GM10248 (cell line): ENCODE measurements around the gene ERP44.

Experiments
- CTCF ChIA-PET: fragments of 300-600 bp; sonication (Branson Sonifier 250); formaldehyde crosslinking; extraction: SDS; loops from one replicate; lab custom pipeline; 2021; ENCODE audit warnings: antibody characterized with exemption; lab: Yijun Ruan, JAX
- POLR2A ChIA-PET: fragments of 350-650 bp; sonication (Branson Sonifier 250); formaldehyde crosslinking; extraction: SDS; loops from one replicate; lab custom pipeline; 2020; ENCODE audit warnings: antibody characterized with exemption; lab: Yijun Ruan, JAX
- DNase-seq: peaks from one replicate; pipeline ENCODE4 v3.0.0; 2012; ENCODE audit errors: extremely low spot score
- TF ChIP-seq, protein P1 (sequence below): IDR thresholded peaks from 2 replicates; pipeline ENCODE4 v1.5.1; 2012; ENCODE audit warnings: mild to moderate bottlenecking, low read depth; ENCODE audit errors: extremely low read depth, missing control alignments, control extremely low read depth

ERP44 gene

DNA sequence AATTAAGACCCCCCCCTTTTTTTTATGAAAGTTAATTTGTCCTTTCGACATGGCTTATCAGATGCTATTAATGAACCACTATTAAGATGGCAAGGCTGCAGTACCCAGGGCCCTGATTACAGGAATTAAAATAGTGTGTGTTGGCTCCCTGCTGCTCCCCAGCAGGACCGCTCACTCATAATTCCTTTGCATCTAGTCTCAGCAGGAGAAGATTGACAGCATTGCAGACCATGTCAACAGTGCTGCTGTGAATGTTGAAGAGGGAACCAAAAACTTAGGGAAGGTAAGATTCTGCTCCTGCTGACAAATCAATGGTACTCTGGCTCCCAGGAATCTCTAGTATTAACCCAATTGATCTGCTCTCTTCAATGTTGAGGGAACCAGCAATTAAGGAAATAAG is 131.3 kb downstream of the ERP44 start:
- TF ChIP-seq, protein P1, sequence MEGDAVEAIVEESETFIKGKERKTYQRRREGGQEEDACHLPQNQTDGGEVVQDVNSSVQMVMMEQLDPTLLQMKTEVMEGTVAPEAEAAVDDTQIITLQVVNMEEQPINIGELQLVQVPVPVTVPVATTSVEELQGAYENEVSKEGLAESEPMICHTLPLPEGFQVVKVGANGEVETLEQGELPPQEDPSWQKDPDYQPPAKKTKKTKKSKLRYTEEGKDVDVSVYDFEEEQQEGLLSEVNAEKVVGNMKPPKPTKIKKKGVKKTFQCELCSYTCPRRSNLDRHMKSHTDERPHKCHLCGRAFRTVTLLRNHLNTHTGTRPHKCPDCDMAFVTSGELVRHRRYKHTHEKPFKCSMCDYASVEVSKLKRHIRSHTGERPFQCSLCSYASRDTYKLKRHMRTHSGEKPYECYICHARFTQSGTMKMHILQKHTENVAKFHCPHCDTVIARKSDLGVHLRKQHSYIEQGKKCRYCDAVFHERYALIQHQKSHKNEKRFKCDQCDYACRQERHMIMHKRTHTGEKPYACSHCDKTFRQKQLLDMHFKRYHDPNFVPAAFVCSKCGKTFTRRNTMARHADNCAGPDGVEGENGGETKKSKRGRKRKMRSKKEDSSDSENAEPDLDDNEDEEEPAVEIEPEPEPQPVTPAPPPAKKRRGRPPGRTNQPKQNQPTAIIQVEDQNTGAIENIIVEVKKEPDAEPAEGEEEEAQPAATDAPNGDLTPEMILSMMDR, result no peak
- DNase-seq, result no peak
- ChIA-PET CTCF (interaction anchor here (1.2 to 1.7 kb wide), 4 partner anchors 11 to 60 kb away, joined by 3 to 5 read pairs (median 3); no protein-coding TSS in a partner anchor), POLR2A (no interaction called here)

DNA sequence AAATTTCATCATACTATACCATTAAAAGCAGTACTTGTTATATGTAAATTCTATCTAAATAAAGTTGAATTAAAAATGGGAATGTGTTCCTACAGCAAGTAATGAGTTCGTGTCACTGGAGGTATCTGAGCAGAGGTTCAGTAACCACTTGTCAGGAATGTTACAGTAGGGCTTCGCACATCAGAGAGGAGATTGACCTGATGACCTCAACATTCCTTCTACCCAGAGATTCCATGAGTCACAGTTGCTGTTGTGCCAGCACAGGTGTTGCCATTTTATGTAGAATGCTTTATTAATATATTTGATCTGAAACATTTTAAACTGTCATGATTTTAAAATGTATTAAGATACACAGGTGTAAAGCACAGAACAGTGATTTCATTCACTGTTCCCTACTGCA is 132.1 kb downstream of the ERP44 start:
- no peak for DNase-seq
- ChIA-PET CTCF (no interaction called here), POLR2A (no interaction called here)
- TF ChIP-seq, protein P1, result no peak

DNA sequence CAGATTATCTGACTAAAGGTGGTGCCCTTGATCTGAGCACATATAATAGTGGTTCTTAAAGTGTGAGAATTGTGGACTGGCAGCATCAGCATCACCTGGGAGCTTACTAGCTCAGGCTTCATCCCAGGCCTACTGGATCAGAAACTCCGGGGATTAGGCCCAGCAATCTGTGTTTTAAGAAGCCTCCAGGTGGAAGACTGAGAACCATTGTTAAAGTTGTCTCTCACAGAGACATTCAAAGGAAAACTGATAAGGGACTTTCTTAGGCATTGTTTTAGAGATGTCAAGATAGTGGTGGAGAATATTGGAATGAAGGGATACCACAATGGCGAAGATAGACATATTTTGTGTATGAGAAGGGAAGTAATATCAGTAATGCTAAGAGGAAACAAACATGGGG is 132.8 kb downstream of the ERP44 start:
- POLR2A ChIA-PET, result no interaction called here
- TF ChIP-seq, protein P1, result no peak
- CTCF ChIA-PET, result interaction anchor here (1.4 kb wide), 1 partner anchor 18 kb away, joined by 4 read pairs; no protein-coding TSS in a partner anchor
- no peak for DNase-seq

DNA sequence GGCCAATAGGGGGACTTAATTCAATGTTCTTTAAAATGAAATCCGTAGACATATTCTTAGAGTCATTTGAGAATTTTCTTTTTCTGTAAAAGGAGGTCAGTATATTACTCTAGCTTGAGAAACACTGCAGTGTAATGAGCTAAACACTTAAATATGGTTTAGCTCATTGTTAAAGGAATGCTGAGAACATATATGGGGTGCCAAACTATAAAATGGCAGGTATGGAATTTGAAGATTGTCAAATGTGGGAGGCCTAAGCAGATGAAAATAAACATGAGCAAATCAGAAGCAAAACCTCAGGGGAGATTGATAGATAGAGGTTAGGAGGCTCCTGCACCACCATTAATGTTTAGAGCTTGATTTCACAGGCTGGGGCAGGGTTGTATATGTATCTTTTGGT is 134.5 kb downstream of the ERP44 start:
- ChIA-PET CTCF (interaction anchor here (0.8 to 1.7 kb wide), 6 partner anchors 10 to 33 kb away, joined by 3 to 5 read pairs (median 4); no protein-coding TSS in a partner anchor), POLR2A (no interaction called here)
- DNase-seq, result no peak
- TF ChIP-seq, protein P1, result no peak

DNA sequence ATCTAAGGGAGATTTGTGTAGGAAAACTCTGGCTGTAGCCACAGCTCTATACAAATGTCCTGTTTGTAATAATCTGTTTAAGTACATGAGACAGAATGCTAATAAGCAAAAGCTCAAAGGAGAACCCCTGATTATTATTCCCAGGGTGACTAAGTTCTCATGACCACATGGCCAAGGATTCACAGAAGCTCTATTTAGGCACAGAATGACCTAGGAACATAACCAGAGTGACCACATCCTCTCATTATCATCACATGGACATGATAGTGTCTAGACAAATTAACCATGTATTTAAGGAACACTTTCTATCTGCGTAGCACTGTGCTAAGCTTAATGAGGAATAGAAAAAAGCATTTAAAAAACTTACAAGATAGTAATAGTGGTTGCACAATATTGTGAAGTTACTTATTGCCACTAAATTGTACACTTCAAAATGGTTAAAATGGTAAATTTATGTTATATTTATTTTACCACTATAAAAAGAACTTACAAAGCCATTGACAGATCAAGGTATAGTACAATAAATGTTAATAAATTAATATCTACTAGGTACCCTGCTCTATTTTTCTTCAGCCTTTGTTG is 136.0 kb downstream of the ERP44 start:
- TF ChIP-seq, protein P1, result no peak
- POLR2A ChIA-PET, result no interaction called here
- CTCF ChIA-PET, result interaction anchor here (0.8 to 1.5 kb wide), 3 partner anchors 17 to 255 kb away, joined by 3 to 5 read pairs (median 3); no protein-coding TSS in a partner anchor
- DNase-seq, result no peak

DNA sequence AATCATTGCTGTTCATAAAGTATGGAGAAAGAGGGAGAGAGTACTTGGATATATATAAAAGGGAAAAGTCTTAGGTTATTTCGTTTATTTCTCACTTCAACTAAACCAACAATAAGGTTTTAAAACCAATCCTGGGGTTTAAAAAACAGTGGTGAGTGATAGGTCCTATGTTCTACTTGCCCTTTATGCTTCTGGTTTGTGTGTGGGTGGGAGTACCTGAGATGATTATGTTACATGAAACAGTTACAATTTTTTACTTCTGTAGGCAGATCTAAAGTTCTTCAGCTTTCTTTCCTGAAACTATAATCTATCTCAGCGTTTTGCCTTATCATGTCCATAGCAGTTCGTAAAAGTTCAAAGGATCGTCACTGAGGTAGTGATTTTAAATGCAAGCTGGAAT is 143.2 kb downstream of the ERP44 start:
- ChIA-PET CTCF (interaction anchor here (1.6 kb wide), 1 partner anchor 9 kb away, joined by 3 read pairs; no protein-coding TSS in a partner anchor), POLR2A (no interaction called here)
- DNase-seq, result no peak
- TF ChIP-seq, protein P1, result no peak
